Endothelial cell of umbilical vein (primary cell): Measurements from ENCODE around the gene PRTN3. TPM values are rescaled to one million over a fixed set of nuclear protein-coding genes. Genes with fewer than 3 reads are reported as not detected.

Experiments
- BruUV-seq: library from RNA; stranded (reverse); fragments of 400-500 nt; replicated peaks from 2 replicates; lab custom pipeline; 2021; lab: Mats Ljungman, UMichigan
- CTCF ChIA-PET: fragments of 300-600, 350-600 bp; sonication (Branson Sonifier 250); formaldehyde crosslinking; loops from one replicate; lab custom pipeline; 2021; ENCODE audit warnings: antibody characterized with exemption, inconsistent platforms; lab: Charles Lee
- POLR2A ChIA-PET: fragments of 300-600, 350-600 bp; sonication (Branson Sonifier 250); formaldehyde crosslinking; loops from one replicate; lab custom pipeline; 2021; ENCODE audit warnings: antibody characterized with exemption, inconsistent platforms; lab: Charles Lee
- DNase-seq: peaks from one replicate; pipeline ENCODE4 v3.0.0-alpha.2; 2011; ENCODE audit warnings: low read depth, low spot score
- FAIRE-seq: peaks from 2 replicates; lab custom pipeline; 2011; peaks lifted over from hg19 to GRCh38; lab: Jason Lieb, UNC
- H2AFZ ChIP-seq: 2 replicates; pipeline ENCODE4 v1.6.0; 2012; ENCODE audit warnings: low read depth, low read length, control low read depth, inconsistent platforms
- H3K27ac ChIP-seq: 2 replicates; pipeline ENCODE4 v1.5.1; 2011; ENCODE audit warnings: low read depth, mild to moderate bottlenecking, control low read depth, low read length, moderate library complexity; ENCODE audit not compliant: insufficient read depth
- H3K27me3 ChIP-seq, 2 experiments: 2 replicates each; pipeline versions ENCODE4 v1.6.0 to v1.6.1; 2011; ENCODE audit warnings: low read length in 2 of 2, mixed read lengths in 1 of 2; ENCODE audit not compliant: control insufficient read depth in 2 of 2, insufficient read depth in 2 of 2
- H3K36me3 ChIP-seq, 2 experiments: 2 replicates in 1 of 2; 3 replicates in 1 of 2; pipeline ENCODE4 v1.5.1; 2011; ENCODE audit warnings: low read length in 2 of 2, mild to moderate bottlenecking in 1 of 2, moderate library complexity in 1 of 2; ENCODE audit not compliant: control insufficient read depth in 2 of 2, insufficient read depth in 2 of 2; ENCODE audit errors: extremely low read depth in 1 of 2
- H3K4me1 ChIP-seq: 3 replicates; pipeline ENCODE4 v1.5.1; 2011; ENCODE audit warnings: mild to moderate bottlenecking, low read length; ENCODE audit not compliant: control insufficient read depth, insufficient read depth; ENCODE audit errors: extremely low read depth
- H3K4me2 ChIP-seq: 2 replicates; pipeline ENCODE4 v1.6.1; 2011; ENCODE audit warnings: low read length, control low read depth, mixed read lengths; ENCODE audit not compliant: insufficient read depth
- H3K4me3 ChIP-seq, 3 experiments: fragments of 200-600 bp in 1 of 3; sonication (generic), shearing (Covaris generic) in 1 of 3; replicated peaks in 1 of 3; 2 replicates each; pipeline ENCODE4 v1.5.1; 2011 to 2016; ENCODE audit warnings: control low read depth in 3 of 3, low read length in 3 of 3, mild to moderate bottlenecking in 2 of 3, inconsistent platforms in 1 of 3, low read depth in 1 of 3, moderate library complexity in 1 of 3; ENCODE audit not compliant: insufficient read depth in 1 of 3
- H3K79me2 ChIP-seq: 2 replicates; pipeline ENCODE4 v1.6.0; 2012; ENCODE audit warnings: low read length, inconsistent platforms; ENCODE audit not compliant: control insufficient read depth, insufficient read depth
- H3K9ac ChIP-seq: replicated peaks from 2 replicates; pipeline ENCODE3; 2011; ENCODE audit warnings: low read length, control low read depth; ENCODE audit not compliant: insufficient read depth; ENCODE audit errors: extremely low read depth
- H3K9me1 ChIP-seq: replicated peaks from 3 replicates; pipeline ENCODE4 v1.6.0; 2011; ENCODE audit warnings: mild to moderate bottlenecking, low read length; ENCODE audit not compliant: control insufficient read depth, insufficient read depth; ENCODE audit errors: extremely low read depth
- H3K9me3 ChIP-seq: replicated peaks from 2 replicates; pipeline ENCODE4 v1.5.1; 2012; ENCODE audit warnings: low read length, inconsistent platforms; ENCODE audit not compliant: control insufficient read depth, insufficient read depth
- H4K20me1 ChIP-seq: replicated peaks from 2 replicates; pipeline ENCODE3; 2011; ENCODE audit warnings: mild to moderate bottlenecking, low read length; ENCODE audit not compliant: control insufficient read depth, insufficient read depth; ENCODE audit errors: extremely low read depth
- EZH2 ChIP-seq: IDR thresholded peaks from 2 replicates; pipeline ENCODE4 v1.6.1; 2012; ENCODE audit warnings: borderline replicate concordance, low read depth, mild to moderate bottlenecking, moderate library complexity, low read length, inconsistent platforms; ENCODE audit not compliant: severe bottlenecking
- FOS ChIP-seq: IDR thresholded peaks from 2 replicates; pipeline ENCODE4 v1.6.1; 2011; ENCODE audit warnings: mild to moderate bottlenecking, low read length, moderate library complexity, borderline replicate concordance; ENCODE audit not compliant: insufficient read depth
- GATA2 ChIP-seq: IDR thresholded peaks from 2 replicates; pipeline ENCODE4 v1.7.0; 2011; ENCODE audit warnings: low read depth, mild to moderate bottlenecking, moderate library complexity, mixed read lengths, low read length; ENCODE audit not compliant: insufficient read length, insufficient read depth
- JUN ChIP-seq: IDR thresholded peaks from 2 replicates; pipeline ENCODE4 v1.6.1; 2011; ENCODE audit warnings: borderline replicate concordance, low read depth; ENCODE audit not compliant: insufficient read length, insufficient read depth
- MYC ChIP-seq: IDR thresholded peaks from one replicate; pipeline ENCODE4 v1.6.1; 2011; ENCODE audit warnings: mild to moderate bottlenecking, low read depth, low read length
- POLR2A ChIP-seq: IDR thresholded peaks from 2 replicates; pipeline ENCODE4 v1.6.1; 2012; ENCODE audit warnings: low read depth, mild to moderate bottlenecking, control low read depth, low read length
- POLR2AphosphoS5 ChIP-seq: IDR thresholded peaks from 2 replicates; pipeline ENCODE4 v1.6.1; 2012; ENCODE audit warnings: low read depth, mild to moderate bottlenecking, control low read depth, low read length, moderate library complexity; ENCODE audit not compliant: insufficient read depth
- dilution Hi-C: fragments of 300-500 bp; cut with MboI; formaldehyde crosslinking; loops from one replicate; pipeline ENCODE4 v1.15.0; 2019; ENCODE audit warnings: low sequenced_read_pairs; ENCODE audit not compliant: extremely low pct_ligation_motif_present
- intact Hi-C: fragments of 100-400 bp; cut with micrococcal nuclease; formaldehyde crosslinking; loops from one replicate; pipeline ENCODE4 v1.10.0; 2022
- polyA plus RNA-seq, 4 experiments: library from polyadenylated mRNA; depleted of rRNA in 3 of 4; stranded (reverse) in 3 of 4; unstranded in 1 of 4; fragments of >200 nt; gene quantifications; 2 replicates each; pipeline versions ENCODE4 v1.2.1 to v1.2.3, GENCODE V29; 2011 to 2012; ENCODE audit warnings: missing spikeins in 1 of 4
- total RNA-seq: library from RNA; stranded (reverse); gene quantifications from 2 replicates; pipeline ENCODE4 v1.2.3, GENCODE V29; 2021
- TF ChIP-seq, protein P1 (sequence below), 2 donors: IDR thresholded peaks; 1 replicate in 1 of 2; 2 replicates in 1 of 2; pipeline ENCODE4 v1.5.1; 2011; ENCODE audit warnings: low read length in 2 of 2, mild to moderate bottlenecking in 2 of 2, moderate library complexity in 2 of 2, control low read depth in 1 of 2, inconsistent platforms in 1 of 2, low read depth in 1 of 2; ENCODE audit not compliant: insufficient read depth in 1 of 2; ENCODE audit errors: extremely low read depth in 1 of 2
- TF ChIP-seq, protein P2 (sequence below): IDR thresholded peaks from 2 replicates; pipeline ENCODE4 v1.6.1; 2011; ENCODE audit not compliant: insufficient read depth, insufficient read length

PRTN3 gene
- total and polyA plus RNA-seq, 2 donors (not counting 3 experiments of a cell fraction or from before 2014, with no cell fraction given) = not detected

DNA sequence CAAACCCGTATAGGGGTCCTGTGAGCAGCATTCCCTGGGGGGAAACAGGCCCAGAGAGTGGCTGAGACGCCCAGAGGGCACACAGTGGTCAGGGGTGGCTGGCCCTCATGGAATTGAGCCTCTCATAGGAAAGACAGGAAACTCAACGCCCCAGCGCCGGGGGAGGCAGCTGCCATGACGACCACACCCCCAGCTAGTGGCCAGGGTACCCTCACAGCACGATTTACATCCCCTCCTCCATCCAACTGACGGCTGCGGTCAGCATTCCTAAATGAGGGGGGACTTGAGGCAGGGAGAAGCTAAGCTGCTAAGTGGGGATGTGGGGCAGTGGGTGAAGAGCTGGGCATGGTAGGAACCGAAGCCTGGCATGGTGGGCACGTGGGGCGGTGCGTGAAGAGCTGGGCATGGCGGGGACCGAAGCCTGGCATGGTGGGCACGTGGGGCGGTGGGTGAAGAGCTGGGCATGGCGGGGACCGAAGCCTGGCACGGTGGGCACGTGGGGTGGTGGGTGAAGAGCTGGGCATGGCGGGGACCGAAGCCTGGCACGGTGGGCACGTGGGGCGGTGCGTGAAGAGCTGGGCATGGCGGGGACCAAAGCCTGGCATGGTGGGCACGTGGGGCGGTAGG lies 42.2 kb downstream of the PRTN3 start:
- Histone ChIP-seq H3K27me3 (no peaks in the 10 kb centered on the region), H3K9me3 (no peaks in the 10 kb centered on the region), H3K4me1 (no peaks in the 10 kb centered on the region), H3K79me2 (no peaks in the 10 kb centered on the region), H3K4me2 (no peak overlapping the region), H3K9me1 (no peaks in the 10 kb centered on the region), H4K20me1 (no peaks in the 10 kb centered on the region), H3K4me3 (no peak overlapping the region), H3K27ac (no peak overlapping the region), H3K9ac (no peak overlapping the region), H3K36me3 (peaks cover 6 to 35% of the 10 kb centered on the region in 2 experiments), H2AFZ (no peak overlapping the region)
- POLR2A ChIA-PET = no interaction called here
- FAIRE-seq = no peak
- no TSS peak for BruUV-seq
- intact Hi-C loops (no loop called here), dilution Hi-C loops (no loop called here)
- no peak for DNase-seq
- TF ChIP-seq POLR2AphosphoS5 (no peak), FOS (no peak), EZH2 (no peak), JUN (no peak)
- CTCF ChIA-PET = interaction anchor here (1.2 kb wide), 1 partner anchor 26 kb away, joined by 4 read pairs; no protein-coding TSS in a partner anchor

DNA sequence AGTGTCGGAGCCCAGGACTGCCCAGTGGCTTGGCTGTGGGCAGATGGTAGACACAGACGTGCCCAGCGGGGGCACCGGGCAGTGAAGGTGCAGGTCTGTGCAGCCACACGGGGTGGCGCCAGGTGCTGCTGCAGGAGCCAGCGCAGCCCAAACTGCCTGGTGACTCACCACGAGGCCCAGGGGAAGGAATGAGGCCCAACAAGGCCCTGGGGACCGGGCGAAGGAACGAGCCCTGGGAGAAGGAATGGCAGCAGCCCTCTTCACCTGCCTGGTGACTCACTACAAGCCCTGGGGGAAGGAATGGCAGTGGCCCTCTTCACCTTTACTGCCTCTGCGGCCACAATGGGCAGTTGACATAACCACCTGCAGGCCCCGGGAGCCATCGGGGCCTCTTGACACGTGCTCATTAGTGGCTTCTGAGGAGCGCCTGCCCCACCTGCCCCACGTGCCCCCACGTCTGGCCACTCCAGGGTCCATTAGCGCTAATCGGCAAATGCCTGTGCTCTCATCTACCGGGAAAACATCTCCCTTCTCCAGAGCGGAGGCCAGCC lies 42.9 kb downstream of the PRTN3 start:
- Histone ChIP-seq H3K4me3 (no peak overlapping the region), H3K4me2 (no peak overlapping the region), H3K36me3 (peaks cover 8 to 37% of the 10 kb centered on the region in 2 experiments), H4K20me1 (no peaks in the 10 kb centered on the region), H3K27me3 (no peaks in the 10 kb centered on the region), H3K9me1 (no peaks in the 10 kb centered on the region), H3K27ac (no peak overlapping the region), H3K9ac (no peak overlapping the region), H3K4me1 (no peaks in the 10 kb centered on the region), H3K79me2 (no peaks in the 10 kb centered on the region), H2AFZ (no peak overlapping the region), H3K9me3 (no peaks in the 10 kb centered on the region)
- dilution Hi-C loops (no loop called here), intact Hi-C loops (no loop called here)
- BruUV-seq = no TSS peak
- ChIA-PET CTCF (interaction anchor here (1.2 kb wide), 1 partner anchor 27 kb away, joined by 4 read pairs; no protein-coding TSS in a partner anchor), POLR2A (no interaction called here)
- DNase-seq = no peak
- no peak for FAIRE-seq
- no peak for TF ChIP-seq GATA2
- no peak for TF ChIP-seq POLR2AphosphoS5
- TF ChIP-seq, protein P1, sequence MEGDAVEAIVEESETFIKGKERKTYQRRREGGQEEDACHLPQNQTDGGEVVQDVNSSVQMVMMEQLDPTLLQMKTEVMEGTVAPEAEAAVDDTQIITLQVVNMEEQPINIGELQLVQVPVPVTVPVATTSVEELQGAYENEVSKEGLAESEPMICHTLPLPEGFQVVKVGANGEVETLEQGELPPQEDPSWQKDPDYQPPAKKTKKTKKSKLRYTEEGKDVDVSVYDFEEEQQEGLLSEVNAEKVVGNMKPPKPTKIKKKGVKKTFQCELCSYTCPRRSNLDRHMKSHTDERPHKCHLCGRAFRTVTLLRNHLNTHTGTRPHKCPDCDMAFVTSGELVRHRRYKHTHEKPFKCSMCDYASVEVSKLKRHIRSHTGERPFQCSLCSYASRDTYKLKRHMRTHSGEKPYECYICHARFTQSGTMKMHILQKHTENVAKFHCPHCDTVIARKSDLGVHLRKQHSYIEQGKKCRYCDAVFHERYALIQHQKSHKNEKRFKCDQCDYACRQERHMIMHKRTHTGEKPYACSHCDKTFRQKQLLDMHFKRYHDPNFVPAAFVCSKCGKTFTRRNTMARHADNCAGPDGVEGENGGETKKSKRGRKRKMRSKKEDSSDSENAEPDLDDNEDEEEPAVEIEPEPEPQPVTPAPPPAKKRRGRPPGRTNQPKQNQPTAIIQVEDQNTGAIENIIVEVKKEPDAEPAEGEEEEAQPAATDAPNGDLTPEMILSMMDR (IDR thresholded peaks at IDR 0.05; ENCODE audit: extremely low read depth in 1 of 2, insufficient read depth in 1 of 2, low read depth in 1 of 2, low read length in 2 of 2) = no peak
- TF ChIP-seq, protein P2, sequence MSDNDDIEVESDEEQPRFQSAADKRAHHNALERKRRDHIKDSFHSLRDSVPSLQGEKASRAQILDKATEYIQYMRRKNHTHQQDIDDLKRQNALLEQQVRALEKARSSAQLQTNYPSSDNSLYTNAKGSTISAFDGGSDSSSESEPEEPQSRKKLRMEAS = no peak
- TF ChIP-seq POLR2A = no peak
- TF ChIP-seq FOS = no peak
- TF ChIP-seq EZH2 = no peak
- no peak for TF ChIP-seq JUN
- no peak for TF ChIP-seq MYC
